HFFc6 (cell line): ENCODE results near the gene ZNF611. TPM values are rescaled to one million over a fixed set of nuclear protein-coding genes. Genes with fewer than 3 reads are reported as not detected.
"Not testable (repeated sequence)": the region's sequence is repeated elsewhere in the genome, so short reads cannot be mapped to it uniquely, and the experiment has no call there.

Source experiments
- DNase-seq: peaks from one replicate; pipeline ENCODE4 v3.0.0-alpha.2; 2018
- H3K27ac Mint-ChIP-seq: 2 replicates; pipeline ENCODE4 v1.8.0; 2020; ENCODE audit warnings: mild to moderate bottlenecking, mixed read lengths
- H3K27me3 Mint-ChIP-seq: 2 replicates; pipeline ENCODE4 v1.8.0; 2021; ENCODE audit warnings: mild to moderate bottlenecking, moderate library complexity, mixed read lengths; ENCODE audit not compliant: insufficient read depth
- H3K36me3 Mint-ChIP-seq: 2 replicates; pipeline ENCODE4 v1.8.0; 2021; ENCODE audit warnings: low read depth, mixed read lengths
- H3K4me1 Mint-ChIP-seq: 2 replicates; pipeline ENCODE4 v1.8.0; 2020; ENCODE audit warnings: low read depth, mixed read lengths
- H3K4me3 Mint-ChIP-seq: 2 replicates; pipeline ENCODE4 v1.8.0; 2020; ENCODE audit warnings: mild to moderate bottlenecking, moderate library complexity, mixed read lengths
- H3K9me3 Mint-ChIP-seq: 2 replicates; pipeline ENCODE4 v1.8.0; 2020; ENCODE audit warnings: mild to moderate bottlenecking, mixed read lengths
- CTCF ChIP-seq: fragments of 200-600 bp; sonication (generic); IDR thresholded peaks from 2 replicates; pipeline ENCODE4 v1.5.0; 2021; ENCODE audit warnings: antibody characterized with exemption, mild to moderate bottlenecking
- total RNA-seq, 6 experiments: library from RNA; stranded (reverse); fragmentation: NEBNext Ultra II Directional; extraction: Animal tissue kit (Norgen Biotek cat#: 25700); gene quantifications; 2 replicates in 1 of 6; 3 replicates in 5 of 6; pipeline ENCODE4 v1.2.3, GENCODE V29; 2021

Gene ZNF611
- total RNA-seq, 6 experiments from 2014 or later: 11.3 to 15.0 (median 13.5) TPM

DNA sequence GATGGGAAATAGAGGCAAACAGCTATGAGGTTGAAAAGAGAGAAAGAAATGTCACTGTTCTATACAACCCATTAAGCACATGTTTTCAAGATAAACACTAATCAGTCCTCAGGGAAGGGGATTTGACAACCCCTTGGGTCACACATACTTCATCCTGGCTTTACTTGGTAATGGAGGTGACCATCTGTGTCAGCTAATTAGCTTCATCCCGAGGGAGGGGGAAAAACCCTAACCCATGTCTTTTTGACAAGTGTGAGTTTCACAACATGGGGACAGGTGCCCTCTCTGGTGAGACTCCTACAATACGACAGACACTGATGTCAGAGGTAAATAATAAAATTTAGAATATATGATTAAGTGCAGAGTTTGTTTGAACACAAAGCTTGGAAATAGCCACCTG is 43.1 kb downstream of the ZNF611 start:
- H3K36me3 Mint-ChIP-seq: peaks cover 25% of the 10 kb centered on the region; the same call in 1 of the 2 replicates
- no peak for DNase-seq
- peaks cover 7% of the 10 kb centered on the region; the same call in 1 of the 2 replicates for H3K9me3 Mint-ChIP-seq
- H3K27me3 Mint-ChIP-seq: peaks cover 1% of the 10 kb centered on the region
- peak overlapping the region; percentile 94 for H3K27ac Mint-ChIP-seq
- no peak for TF ChIP-seq CTCF
- peaks cover 32% of the 10 kb centered on the region for H3K4me1 Mint-ChIP-seq
- H3K4me3 Mint-ChIP-seq: peak overlapping the region; percentile 97; the same call in 1 of the 2 replicates

DNA sequence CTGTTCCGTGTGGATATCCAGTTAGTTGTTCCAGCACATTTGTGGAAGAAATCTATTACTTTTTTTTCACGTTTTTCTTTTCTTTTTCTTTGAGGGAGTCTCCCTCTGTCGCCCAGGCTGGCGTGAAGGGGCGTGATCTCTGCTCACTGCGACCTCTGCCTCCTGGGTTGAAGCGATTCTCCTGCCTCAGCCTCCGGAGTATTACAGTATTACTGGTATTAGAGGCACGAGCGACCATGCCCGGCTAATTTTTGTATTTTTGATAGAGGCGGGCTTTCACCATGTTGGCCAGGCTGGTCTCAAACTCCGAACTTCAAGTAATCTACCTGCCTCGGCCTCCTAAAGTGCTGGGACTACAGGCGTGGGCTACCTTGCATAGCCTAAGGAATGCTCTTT is 43.6 kb downstream of the ZNF611 start:
- peak overlapping the region; percentile 94 for H3K27ac Mint-ChIP-seq
- H3K36me3 Mint-ChIP-seq: peaks cover 25% of the 10 kb centered on the region; the same call in 1 of the 2 replicates
- DNase-seq: no peak
- peaks cover 1% of the 10 kb centered on the region for H3K27me3 Mint-ChIP-seq
- peaks cover 32% of the 10 kb centered on the region for H3K4me1 Mint-ChIP-seq
- peaks cover 7% of the 10 kb centered on the region; the same call in 1 of the 2 replicates for H3K9me3 Mint-ChIP-seq
- H3K4me3 Mint-ChIP-seq: peak overlapping the region; percentile 97
- TF ChIP-seq CTCF: no peak

- DNase-seq: peak; percentile 96
- H3K9me3 Mint-ChIP-seq: peaks cover 7% of the 10 kb centered on the region; the same call in 1 of the 2 replicates
- TF ChIP-seq CTCF: peak; percentile 66
- H3K27me3 Mint-ChIP-seq: peaks cover 1% of the 10 kb centered on the region
- peak overlapping the region; percentile 97 for H3K4me3 Mint-ChIP-seq
- H3K4me1 Mint-ChIP-seq: peaks cover 32% of the 10 kb centered on the region
- H3K36me3 Mint-ChIP-seq: peaks cover 25% of the 10 kb centered on the region; the same call in 1 of the 2 replicates
- H3K27ac Mint-ChIP-seq: peak overlapping the region; percentile 94
These were observed 44.3 kb downstream of the ZNF611 start for GRCh38 chr19:52690369-52691214.

GRCh38 chr19:52689843-52690368 is 44.9 kb downstream of the ZNF611 start:
- H3K4me3 Mint-ChIP-seq: peak overlapping the region; percentile 97
- peaks cover 30% of the 10 kb centered on the region; the same call in 1 of the 2 replicates for H3K36me3 Mint-ChIP-seq
- H3K9me3 Mint-ChIP-seq: peaks cover 7% of the 10 kb centered on the region; the same call in 1 of the 2 replicates
- peaks cover 32% of the 10 kb centered on the region for H3K4me1 Mint-ChIP-seq
- no peak for DNase-seq
- peaks cover 1% of the 10 kb centered on the region for H3K27me3 Mint-ChIP-seq
- peak overlapping the region; percentile 94 for H3K27ac Mint-ChIP-seq
- TF ChIP-seq CTCF: no peak

DNA sequence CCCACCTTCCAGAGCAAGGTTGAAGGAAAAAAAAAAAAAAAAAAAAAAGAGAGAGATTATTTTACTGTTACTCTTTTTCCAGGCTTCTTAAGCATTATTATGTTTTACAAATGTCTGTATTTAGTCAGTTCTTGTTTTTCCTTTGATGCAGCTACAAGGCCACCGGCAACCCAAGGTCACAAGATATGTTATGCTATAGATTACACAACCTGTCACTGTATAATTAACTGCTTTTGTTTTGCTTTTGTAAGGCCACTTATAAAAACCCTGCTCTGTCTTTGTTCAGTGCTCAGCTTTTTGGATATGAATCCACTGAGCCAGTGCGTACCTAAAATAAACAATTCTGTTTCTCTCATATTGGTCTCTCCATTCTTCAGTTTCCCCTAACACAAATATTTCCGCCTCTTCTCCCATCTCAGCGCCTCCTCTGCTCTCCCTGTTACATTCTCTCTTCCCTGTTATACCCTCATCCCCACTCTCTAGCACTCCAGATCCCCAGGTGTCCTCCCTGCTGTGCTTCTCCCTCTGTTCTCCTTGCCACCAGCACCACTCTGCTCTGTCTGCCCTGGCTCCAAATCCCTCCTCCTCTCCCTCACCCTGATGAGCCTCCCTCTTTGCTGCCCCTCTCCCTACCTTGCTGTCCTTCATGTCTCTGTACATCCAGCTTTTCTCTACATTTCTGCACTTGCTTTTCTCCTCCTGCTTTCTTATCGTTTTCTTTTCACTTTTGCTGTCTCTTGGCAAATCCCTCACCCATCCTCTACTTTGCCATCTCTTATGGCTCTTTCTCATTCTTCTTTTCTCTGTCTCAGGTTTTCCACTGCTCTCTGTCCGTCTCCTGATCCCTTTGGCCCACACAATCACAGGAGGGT is 45.7 kb downstream of the ZNF611 start:
- DNase-seq, H3K9me3 Mint-ChIP-seq: not testable (repeated sequence)

More for the DNA sequence above, 45.7 kb downstream of the ZNF611 start:
- H3K27ac Mint-ChIP-seq: peak overlapping the region; percentile 94
- H3K4me3 Mint-ChIP-seq: peak overlapping the region; percentile 97
- peaks cover 33% of the 10 kb centered on the region; the same call in 1 of the 2 replicates for H3K36me3 Mint-ChIP-seq
- not testable (repeated sequence) for H3K27me3 Mint-ChIP-seq
- H3K4me1 Mint-ChIP-seq: peaks cover 32% of the 10 kb centered on the region
